GM21367 (cell line): ENCODE measurements around the gene PLA1A.
"Not testable (repeated sequence)": the region's sequence is repeated elsewhere in the genome, so short reads cannot be mapped to it uniquely, and the experiment has no call there.

Source experiments
- ATAC-seq: cut with Tn5 transposase; IDR thresholded peaks from one replicate; pipeline ENCODE4 v1.9.1; 2021; ENCODE audit not compliant: unreplicated experiment

The PLA1A gene, protein sequence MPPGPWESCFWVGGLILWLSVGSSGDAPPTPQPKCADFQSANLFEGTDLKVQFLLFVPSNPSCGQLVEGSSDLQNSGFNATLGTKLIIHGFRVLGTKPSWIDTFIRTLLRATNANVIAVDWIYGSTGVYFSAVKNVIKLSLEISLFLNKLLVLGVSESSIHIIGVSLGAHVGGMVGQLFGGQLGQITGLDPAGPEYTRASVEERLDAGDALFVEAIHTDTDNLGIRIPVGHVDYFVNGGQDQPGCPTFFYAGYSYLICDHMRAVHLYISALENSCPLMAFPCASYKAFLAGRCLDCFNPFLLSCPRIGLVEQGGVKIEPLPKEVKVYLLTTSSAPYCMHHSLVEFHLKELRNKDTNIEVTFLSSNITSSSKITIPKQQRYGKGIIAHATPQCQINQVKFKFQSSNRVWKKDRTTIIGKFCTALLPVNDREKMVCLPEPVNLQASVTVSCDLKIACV

DNA sequence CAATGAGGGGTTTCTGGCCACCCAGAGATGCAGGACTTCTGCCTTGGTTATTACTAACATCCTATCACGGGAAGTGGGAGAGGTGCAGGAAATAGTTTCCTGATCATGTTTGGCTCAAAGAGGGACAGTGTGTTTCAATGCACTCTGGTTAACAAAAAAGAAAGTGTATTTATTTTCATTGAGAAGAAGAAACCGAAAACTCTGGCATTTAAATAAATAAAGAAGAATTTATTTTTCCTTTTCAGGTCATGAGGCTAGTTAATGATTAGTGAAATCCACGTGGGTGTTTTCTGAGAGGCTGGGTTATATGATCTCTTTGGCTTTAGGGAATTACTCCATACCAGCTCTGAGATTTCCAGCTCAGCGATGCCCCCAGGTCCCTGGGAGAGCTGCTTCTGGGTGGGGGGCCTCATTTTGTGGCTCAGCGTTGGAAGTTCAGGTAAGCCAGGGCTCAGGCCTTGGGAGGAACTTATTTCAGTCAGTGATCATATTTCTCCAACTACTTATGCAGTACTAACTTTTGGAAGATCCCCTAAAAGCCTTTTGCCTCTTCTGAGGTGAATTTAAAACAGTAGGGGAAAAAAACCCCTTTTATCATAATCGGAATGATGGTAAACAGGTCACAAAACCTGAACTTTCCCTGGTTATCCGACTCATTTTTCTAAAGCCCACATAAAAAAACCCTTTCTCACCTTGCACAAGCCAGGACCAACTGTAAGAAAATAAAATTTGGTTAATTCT is at the start of gene PLA1A:
Gene PLA1A, plus strand, starts transcription at position 338 of the 741 bp plus-strand sequence. Its CDS starts 29 bp downstream, at position 367.
- ATAC-seq = no peak

DNA sequence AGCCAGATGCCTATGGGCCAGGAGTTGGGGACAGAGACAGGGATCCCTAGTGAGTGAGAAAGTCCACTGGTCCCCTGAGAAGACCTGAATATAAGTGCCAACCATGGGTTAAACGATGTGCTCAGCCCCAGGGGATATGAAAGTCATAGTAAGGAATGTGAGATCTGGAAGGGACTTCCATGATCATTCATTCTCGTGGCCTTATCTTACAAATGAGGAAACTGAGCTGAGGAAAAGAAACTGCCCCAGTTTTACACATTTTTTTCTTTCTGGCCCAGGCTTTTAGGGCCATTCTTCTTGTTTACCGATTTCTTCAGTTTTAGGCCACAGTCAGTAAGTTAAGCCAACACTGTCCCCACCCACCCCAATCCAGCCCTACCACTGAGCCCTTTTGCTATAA is 49.3 kb upstream of the PLA1A start:
- ATAC-seq = no peak

DNA sequence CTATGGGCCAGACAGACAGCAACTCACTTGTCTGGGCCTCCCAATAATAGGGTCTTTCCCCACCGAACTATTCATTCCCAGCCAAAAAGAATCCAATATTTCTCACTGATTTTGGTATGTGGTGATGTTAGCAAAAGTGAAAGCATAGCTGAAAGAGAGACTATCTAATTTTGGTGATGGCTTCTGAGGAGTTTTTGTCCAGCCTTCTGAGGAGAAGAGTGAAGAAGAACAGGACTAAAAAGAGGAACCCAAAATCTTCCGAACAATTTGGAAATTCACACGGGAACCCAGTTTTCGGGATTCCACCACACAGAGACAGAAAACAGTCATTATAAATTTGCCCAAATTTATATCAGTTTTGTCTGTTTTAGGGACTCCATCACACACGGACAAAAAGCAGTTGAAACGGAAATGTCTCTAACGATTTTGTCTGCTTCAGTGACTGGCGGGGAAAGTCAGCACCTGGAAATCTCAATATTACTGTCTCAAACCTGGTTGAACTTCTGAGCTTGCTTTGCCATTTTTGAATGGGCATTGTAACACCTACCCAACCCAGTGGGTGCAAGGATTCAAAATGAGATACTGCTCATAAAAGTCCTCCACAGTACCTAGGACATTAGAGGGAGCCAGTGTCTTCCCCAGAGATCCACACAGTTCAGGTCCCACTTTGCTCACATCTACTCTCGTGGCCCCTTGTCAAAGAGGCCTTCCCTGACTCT is 47.3 kb upstream of the PLA1A start:
- no peak for ATAC-seq

GRCh38 chr3:119551598-119551997 is 46.1 kb upstream of the PLA1A start:
- no peak for ATAC-seq

DNA sequence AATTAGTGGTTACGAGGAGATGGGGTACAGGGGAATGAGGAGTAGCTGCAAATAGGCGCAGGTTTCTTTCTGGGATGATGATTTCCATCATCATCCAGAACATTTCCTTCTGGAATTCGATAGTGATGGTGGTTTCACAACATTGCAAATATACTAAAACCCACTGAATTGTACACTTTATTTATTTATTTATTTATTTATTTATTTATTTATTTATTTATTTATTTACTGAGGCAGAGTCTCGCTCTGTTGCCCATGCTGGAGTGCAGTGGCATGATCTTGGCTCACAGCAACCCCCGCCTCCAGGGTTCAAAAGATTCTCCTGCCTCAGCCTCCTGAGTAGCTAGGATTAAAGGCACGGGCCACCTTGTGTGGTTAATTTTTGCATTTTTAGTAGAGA is 44.8 kb upstream of the PLA1A start:
- ATAC-seq = not testable (repeated sequence)

- no peak for ATAC-seq
These were observed 43.8 kb upstream of the PLA1A start for GRCh38 chr3:119553823-119554415.

DNA sequence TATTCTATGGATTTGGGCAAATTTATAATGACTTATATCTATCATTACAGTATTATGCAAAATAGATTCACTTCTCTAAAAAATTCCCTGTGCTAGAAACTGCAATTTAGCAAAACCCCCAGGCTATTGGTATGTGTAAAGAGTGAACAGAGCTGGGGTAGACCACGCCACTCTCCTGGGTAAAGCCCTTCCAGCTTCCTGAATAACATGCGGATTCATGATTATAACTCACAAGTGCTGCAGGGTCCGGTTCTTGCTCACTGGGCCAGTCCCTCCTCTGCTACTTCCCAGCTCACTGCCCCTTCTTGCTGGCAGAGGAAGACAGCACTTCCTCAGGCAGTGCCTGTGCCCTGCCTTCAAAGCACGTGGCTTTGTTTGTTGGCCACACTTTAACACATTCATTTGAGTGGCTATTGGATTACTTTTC is 42.4 kb upstream of the PLA1A start:
- no peak for ATAC-seq

DNA sequence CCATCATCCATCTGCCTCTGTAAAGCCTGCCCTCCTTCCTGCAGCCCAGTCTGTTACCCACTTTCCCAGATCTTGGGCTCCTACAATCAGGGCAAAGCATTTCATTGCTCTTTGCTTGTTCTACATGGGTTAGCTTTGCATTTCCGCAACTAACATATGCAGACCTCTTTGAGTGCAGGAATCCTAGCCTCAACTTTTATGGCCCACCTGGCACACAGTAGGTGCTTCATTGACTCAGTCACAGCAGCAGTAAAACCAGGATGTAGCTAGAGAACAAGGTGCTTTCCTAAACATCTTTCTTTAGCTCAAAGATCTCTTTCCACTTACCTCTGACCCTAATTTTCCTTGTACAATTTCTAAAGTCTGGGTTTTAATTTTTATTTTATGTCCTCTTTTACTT is 41.8 kb upstream of the PLA1A start:
- ATAC-seq = no peak

DNA sequence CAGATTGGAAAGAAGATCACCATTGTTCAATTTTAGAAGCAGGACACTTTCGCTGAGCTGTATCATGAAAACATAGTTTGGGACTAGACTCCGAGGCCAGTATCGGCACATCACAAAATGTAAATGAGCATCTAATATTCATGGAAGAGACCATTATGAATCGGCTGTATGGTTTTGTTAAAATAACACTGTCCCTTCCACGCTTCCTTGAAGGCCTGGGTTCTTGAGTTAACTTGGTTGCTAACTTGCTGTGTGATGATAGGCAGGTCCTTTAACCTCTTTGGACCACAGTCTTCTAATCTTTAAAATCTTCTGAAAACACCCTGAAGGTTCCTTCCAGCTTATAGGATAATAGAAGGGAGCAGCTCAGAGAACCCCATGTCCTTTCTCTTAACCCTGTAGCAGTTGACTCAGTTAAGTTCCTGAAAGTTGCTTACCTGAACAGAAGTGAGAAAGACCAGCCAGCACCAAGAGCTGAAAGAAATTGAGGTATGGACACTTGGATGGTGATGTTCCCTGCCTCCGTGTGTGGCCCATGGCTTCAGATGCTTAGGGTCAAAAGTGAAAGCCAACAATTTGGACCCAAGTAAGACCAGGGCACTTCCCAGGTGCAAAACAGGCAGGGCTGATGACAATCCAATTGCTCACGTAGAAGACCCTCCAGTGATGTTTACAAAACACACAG is 40.4 kb upstream of the PLA1A start:
- no peak for ATAC-seq

DNA sequence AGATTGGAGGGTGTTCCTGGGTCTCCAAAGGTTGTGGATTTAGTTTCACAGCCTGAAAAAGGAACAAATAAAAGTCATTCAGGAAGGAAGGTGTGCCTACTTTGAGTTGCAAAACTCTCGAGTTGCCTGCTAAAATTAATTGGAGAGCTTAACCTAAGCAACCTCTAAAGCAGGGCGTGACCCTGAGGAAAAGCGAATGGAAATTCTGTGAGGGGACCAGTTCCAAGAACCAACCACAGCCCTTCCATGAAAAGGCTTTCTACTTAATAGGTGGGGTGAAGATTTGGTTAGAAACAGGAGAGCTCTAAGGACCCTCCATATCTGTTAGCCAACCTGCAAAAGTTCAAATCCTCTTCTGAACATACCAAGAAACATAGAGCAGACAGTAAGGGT is 39.8 kb upstream of the PLA1A start:
- no peak for ATAC-seq

GRCh38 chr3:119558626-119559317 is 38.9 kb upstream of the PLA1A start:
- ATAC-seq = no peak

DNA sequence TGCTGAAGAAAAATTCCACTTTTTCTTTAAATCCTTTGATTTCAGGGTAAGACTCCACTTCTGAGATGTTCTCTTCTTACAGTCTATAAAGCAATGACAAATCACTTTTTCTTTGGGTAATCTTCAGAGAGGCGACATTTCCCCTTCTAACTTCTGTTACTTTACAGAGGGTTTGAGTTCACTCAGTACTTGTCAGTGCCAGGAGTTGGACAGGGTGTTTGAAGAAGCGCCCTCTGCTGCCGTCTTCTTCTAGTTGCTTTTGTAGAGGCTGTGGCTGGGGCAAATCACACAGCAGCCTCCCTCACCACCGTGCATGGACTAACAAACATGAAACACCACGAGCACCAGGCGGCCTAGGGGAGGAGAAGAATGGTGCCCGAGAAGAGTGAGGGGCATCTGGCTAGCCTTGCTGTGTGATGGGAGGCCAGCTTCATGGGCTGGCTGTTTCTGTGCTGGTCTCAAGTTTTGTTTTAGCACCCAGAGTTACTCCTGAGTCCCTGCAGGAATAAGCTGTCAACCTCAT is 38.2 kb upstream of the PLA1A start, which contains the start of gene CD80:
Gene CD80, minus strand, starts transcription at position 174 of the 523 bp plus-strand sequence. CDS start 1,886 bp downstream, outside the sequence.
- ATAC-seq = peak; percentile 48

GRCh38 chr3:119560160-119560559 is 37.5 kb upstream of the PLA1A start:
- ATAC-seq = no peak

GRCh38 chr3:119562307-119562961 is 35.3 kb upstream of the PLA1A start:
- peak; percentile 76 for ATAC-seq

DNA sequence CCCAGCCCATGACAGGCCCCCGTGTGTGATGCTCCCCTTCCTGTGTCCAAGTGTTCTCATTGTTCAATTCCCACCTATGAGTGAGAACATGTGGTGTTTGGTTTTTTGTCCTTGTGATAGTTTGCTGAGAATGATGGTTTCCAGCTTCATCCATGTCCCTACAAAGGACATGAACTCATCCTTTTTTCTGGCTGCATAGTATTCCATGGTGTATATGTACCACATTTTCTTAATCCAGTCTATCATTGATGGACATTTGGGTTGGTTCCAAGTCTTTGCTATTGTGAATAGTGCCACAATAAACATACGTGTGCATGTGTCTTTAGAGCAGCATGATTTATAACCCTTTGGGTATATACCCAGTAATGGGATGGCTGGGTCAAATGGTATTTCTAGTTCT is 34.4 kb upstream of the PLA1A start:
- not testable (repeated sequence) for ATAC-seq

DNA sequence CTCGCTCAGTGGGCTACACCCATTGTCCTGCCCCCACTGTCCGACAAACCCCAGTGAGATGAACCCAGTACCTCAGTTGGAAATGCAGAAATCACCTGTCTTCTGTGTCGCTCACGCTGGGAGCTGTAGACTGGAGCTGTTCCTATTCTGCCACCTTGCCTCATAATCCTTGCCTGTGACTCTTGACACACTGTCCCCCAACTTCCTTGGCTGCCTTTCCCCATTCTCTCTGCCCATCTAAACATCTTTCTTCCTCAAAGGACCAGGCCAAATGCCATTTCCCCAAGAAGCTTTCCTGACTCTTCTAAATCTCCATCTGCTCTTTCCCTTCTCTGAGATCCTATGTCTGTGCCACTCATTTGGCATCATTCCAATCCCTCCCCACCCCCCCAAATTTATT is 28.5 kb upstream of the PLA1A start:
- ATAC-seq = no peak

DNA sequence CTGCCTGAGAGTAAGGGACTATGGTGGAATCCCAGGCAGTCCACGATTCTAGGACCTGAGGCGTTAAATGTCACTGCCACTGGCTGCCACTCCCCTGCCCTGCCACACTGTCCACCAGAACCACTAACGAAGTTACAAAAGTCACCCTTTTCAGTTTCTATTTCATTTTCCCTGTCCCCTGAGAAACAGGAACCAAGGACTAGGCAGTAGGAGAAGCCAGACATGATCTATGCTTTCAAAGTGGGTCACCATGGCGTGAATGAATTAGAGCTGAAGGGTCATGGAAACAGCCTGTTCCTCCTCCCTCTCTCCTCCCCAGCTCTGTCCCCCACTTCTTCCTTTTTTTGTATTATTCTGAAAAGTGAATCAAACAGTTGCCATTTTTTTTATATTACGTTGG is 27.5 kb upstream of the PLA1A start:
- peak; percentile 64 for ATAC-seq

DNA sequence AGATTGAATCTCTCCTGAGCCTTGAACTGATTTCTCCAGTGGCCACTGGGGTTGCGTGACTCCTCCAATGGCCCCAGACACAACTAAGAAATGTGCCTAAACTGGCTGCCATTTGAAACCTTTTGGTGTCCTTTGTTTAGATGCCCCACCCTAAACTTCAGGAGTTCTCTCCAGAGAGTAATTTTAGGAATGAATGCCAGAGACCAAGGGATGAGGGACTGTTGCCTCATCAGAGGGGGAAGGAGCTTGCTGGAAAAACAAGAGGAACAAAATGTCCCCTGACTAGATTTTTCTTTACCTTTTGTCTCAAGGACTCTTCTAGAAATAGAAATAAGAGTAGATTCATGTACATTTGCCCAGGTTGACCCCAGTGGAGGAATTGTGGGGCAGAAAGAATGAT is 26.5 kb upstream of the PLA1A start:
- no peak for ATAC-seq

DNA sequence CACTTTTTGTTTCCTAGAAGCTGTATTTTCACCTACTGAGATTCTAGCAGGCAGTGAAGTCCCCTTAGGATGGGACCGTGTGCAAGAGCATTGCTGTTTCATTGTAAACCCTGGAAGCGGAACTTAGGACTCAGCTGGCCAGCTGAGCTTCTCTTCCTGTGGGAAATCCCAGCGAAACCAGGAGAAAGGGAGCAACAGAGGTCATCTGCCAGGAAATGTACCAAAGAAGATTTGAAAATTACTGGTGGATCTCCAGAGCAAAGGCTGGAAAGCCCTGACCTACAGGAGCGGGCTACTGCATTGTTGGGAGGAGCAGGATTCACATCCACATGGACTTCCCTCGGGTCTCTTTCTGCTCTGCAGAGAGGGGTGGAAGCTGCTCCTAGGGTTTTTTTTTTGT is 26.0 kb upstream of the PLA1A start:
- ATAC-seq = no peak
